Sigmoid colon (tissue), 4 donors: ENCODE results near the gene NDUFS6.

Experiments
- CTCF ChIP-seq, 4 experiments: fragments of 450-650 bp in 3 of 4; fragments of 200-600 bp in 1 of 4; IDR thresholded peaks; one replicate each; pipeline ENCODE4 v1.5.1; 2016 to 2019; ENCODE audit warnings: antibody characterized with exemption in 4 of 4, mild to moderate bottlenecking in 3 of 4, moderate library complexity in 2 of 4
- EP300 ChIP-seq, 4 donors: sonication (generic); formaldehyde crosslinking; IDR thresholded peaks; one replicate each; pipeline ENCODE4 v1.6.1; 2017; ENCODE audit warnings: antibody characterized with exemption in 4 of 4
- POLR2A ChIP-seq, 2 donors: fragments of 450-650 bp; IDR thresholded peaks; one replicate each; pipeline ENCODE4 v1.6.1; 2016; ENCODE audit warnings: antibody characterized with exemption in 2 of 2, mild to moderate bottlenecking in 2 of 2, moderate library complexity in 2 of 2

GRCh38 chr5:1804001-1804690, 2.9 kb downstream of the NDUFS6 start:
- TF ChIP-seq EP300 (IDR thresholded peaks at IDR 0.05): no peak
- TF ChIP-seq POLR2A (IDR thresholded peaks at IDR 0.05): no peak
- no peak for TF ChIP-seq CTCF (IDR thresholded peaks at IDR 0.05)
